SK-N-SH treated with all-trans-retinoic acid at 6 μM for 48 hours (cell line): ENCODE measurements around the gene SCN11A.

Experiments
- ATAC-seq: fragments of 200-7000 bp; cut with Tn5 transposase; 3 replicates; pipeline ENCODE4 v1.9.1; 2020; ENCODE audit warnings: mild to moderate bottlenecking, moderate library complexity
- ARNTL ChIP-seq: fragments of 450-650 bp; formaldehyde crosslinking; IDR thresholded peaks from 2 replicates; pipeline ENCODE4 v1.5.0; 2020; ENCODE audit warnings: low read depth, mild to moderate bottlenecking, moderate library complexity, borderline replicate concordance
- BACH2 ChIP-seq: fragments of 250-450 bp; sonication (Bioruptor Pico); IDR thresholded peaks from 2 replicates; pipeline ENCODE4 v1.9.0; 2021; ENCODE audit warnings: mild to moderate bottlenecking, borderline replicate concordance
- CREB5 ChIP-seq: fragments of 250-450 bp; sonication (Bioruptor Pico); IDR thresholded peaks from 2 replicates; pipeline ENCODE4 v1.5.1; 2020; ENCODE audit warnings: low read depth, mild to moderate bottlenecking, moderate library complexity
- CSDC2 ChIP-seq: fragments of 250-450 bp; sonication (Bioruptor Pico); IDR thresholded peaks from 2 replicates; pipeline ENCODE4 v1.5.0; 2020; ENCODE audit warnings: mild to moderate bottlenecking, moderate library complexity
- GLIS3 ChIP-seq: fragments of 250-450 bp; sonication (Bioruptor Pico); IDR thresholded peaks from 2 replicates; pipeline ENCODE4 v1.5.0; 2020; ENCODE audit warnings: mild to moderate bottlenecking, moderate library complexity
- ISL1 ChIP-seq: fragments of 250-450 bp; sonication (Bioruptor Pico); IDR thresholded peaks from 2 replicates; pipeline ENCODE4 v2.1.2; 2022; ENCODE audit warnings: mild to moderate bottlenecking, moderate library complexity
- OSR1 ChIP-seq: fragments of 250-450 bp; sonication (Bioruptor Pico); IDR thresholded peaks from 2 replicates; pipeline ENCODE4 v1.8.0; 2022; ENCODE audit warnings: moderate library complexity, mild to moderate bottlenecking, inconsistent platforms
- PATZ1 ChIP-seq: fragments of 250-450 bp; sonication (Bioruptor Pico); IDR thresholded peaks from 2 replicates; pipeline ENCODE4 v1.8.0; 2020; ENCODE audit warnings: mild to moderate bottlenecking, moderate library complexity, borderline replicate concordance
- PPARA ChIP-seq: fragments of 250-450 bp; sonication (Bioruptor Pico); IDR thresholded peaks from 2 replicates; pipeline ENCODE4 v1.5.0; 2020; ENCODE audit warnings: mild to moderate bottlenecking, borderline replicate concordance
- RARB ChIP-seq: fragments of 250-450 bp; sonication (Bioruptor Pico); IDR thresholded peaks from 2 replicates; pipeline ENCODE4 v1.8.0; 2021; ENCODE audit warnings: mild to moderate bottlenecking, moderate library complexity
- ZC3H10 ChIP-seq: fragments of 250-450 bp; sonication (Bioruptor Pico); IDR thresholded peaks from 2 replicates; pipeline ENCODE4 v1.5.1; 2021; ENCODE audit warnings: mild to moderate bottlenecking, moderate library complexity
- ZFP3 ChIP-seq: fragments of 250-450 bp; sonication (Bioruptor Pico); IDR thresholded peaks from 2 replicates; pipeline ENCODE4 v1.5.0; 2020; ENCODE audit warnings: mild to moderate bottlenecking, moderate library complexity
- ZFP30 ChIP-seq: fragments of 450-650 bp; formaldehyde crosslinking; IDR thresholded peaks from 2 replicates; pipeline ENCODE4 v1.5.0; 2022; ENCODE audit warnings: mild to moderate bottlenecking, moderate library complexity
- ZNF565 ChIP-seq: fragments of 450-650 bp; formaldehyde crosslinking; conservative IDR thresholded peaks from 2 replicates; pipeline ENCODE4 v1.5.0; 2020; ENCODE audit warnings: low read depth, mild to moderate bottlenecking, moderate library complexity
- ZNF70 ChIP-seq: fragments of 450-650 bp; formaldehyde crosslinking; IDR thresholded peaks from 2 replicates; pipeline ENCODE4 v1.5.0; 2020; ENCODE audit warnings: mild to moderate bottlenecking, moderate library complexity
- ZNF8 ChIP-seq: fragments of 450-650 bp; formaldehyde crosslinking; IDR thresholded peaks from 2 replicates; pipeline ENCODE4 v1.5.0; 2020; ENCODE audit warnings: mild to moderate bottlenecking, moderate library complexity
- TF ChIP-seq, protein P1 (sequence below): fragments of 250-450 bp; sonication (Bioruptor Pico); IDR thresholded peaks from 2 replicates; pipeline ENCODE4 v1.5.0; 2020; ENCODE audit warnings: mild to moderate bottlenecking, moderate library complexity
- TF ChIP-seq, protein P2 (sequence below): fragments of 250-450 bp; sonication (Bioruptor Pico); IDR thresholded peaks from 2 replicates; pipeline ENCODE4 v1.8.0; 2021; ENCODE audit warnings: low read depth, mild to moderate bottlenecking, moderate library complexity, borderline replicate concordance

SCN11A gene

GRCh38 chr3:39053696-39054095 lies 2.0 kb upstream of the SCN11A start (continued):
- TF ChIP-seq RARB (CRISPR knock-in tag) = no peak
- no peak for TF ChIP-seq GLIS3 (CRISPR knock-in tag)
- no peak for TF ChIP-seq OSR1 (CRISPR knock-in tag)
- TF ChIP-seq, protein P1, sequence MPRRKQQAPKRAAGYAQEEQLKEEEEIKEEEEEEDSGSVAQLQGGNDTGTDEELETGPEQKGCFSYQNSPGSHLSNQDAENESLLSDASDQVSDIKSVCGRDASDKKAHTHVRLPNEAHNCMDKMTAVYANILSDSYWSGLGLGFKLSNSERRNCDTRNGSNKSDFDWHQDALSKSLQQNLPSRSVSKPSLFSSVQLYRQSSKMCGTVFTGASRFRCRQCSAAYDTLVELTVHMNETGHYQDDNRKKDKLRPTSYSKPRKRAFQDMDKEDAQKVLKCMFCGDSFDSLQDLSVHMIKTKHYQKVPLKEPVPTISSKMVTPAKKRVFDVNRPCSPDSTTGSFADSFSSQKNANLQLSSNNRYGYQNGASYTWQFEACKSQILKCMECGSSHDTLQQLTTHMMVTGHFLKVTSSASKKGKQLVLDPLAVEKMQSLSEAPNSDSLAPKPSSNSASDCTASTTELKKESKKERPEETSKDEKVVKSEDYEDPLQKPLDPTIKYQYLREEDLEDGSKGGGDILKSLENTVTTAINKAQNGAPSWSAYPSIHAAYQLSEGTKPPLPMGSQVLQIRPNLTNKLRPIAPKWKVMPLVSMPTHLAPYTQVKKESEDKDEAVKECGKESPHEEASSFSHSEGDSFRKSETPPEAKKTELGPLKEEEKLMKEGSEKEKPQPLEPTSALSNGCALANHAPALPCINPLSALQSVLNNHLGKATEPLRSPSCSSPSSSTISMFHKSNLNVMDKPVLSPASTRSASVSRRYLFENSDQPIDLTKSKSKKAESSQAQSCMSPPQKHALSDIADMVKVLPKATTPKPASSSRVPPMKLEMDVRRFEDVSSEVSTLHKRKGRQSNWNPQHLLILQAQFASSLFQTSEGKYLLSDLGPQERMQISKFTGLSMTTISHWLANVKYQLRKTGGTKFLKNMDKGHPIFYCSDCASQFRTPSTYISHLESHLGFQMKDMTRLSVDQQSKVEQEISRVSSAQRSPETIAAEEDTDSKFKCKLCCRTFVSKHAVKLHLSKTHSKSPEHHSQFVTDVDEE (CRISPR knock-in tag) = no peak
- TF ChIP-seq, all 23 proteins: peak for 0

DNA sequence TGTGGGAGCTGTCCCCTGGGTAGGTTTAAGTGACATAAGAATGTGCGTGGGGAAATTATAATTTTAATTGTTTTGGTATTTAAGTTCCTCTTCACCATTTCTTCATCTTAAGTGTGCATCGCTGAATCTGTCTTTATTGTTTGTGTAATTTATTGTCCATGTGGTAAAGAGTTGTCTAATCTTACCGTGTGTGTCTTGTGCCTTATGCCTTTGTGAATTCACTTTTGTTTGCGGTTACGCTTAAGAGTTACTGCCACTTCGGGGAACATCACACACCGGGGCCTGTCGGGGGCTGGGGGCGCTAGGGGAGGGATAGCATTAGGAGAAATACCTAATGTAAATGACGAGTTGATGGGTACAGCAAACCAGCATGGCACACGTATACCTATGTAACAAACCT lies 839 bp upstream of the SCN11A start:
- no peak for TF ChIP-seq GLIS3 (CRISPR knock-in tag)
- TF ChIP-seq CREB5 (CRISPR knock-in tag) = no peak
- no peak for TF ChIP-seq ZNF8 (CRISPR knock-in tag)
- TF ChIP-seq, protein P2, sequence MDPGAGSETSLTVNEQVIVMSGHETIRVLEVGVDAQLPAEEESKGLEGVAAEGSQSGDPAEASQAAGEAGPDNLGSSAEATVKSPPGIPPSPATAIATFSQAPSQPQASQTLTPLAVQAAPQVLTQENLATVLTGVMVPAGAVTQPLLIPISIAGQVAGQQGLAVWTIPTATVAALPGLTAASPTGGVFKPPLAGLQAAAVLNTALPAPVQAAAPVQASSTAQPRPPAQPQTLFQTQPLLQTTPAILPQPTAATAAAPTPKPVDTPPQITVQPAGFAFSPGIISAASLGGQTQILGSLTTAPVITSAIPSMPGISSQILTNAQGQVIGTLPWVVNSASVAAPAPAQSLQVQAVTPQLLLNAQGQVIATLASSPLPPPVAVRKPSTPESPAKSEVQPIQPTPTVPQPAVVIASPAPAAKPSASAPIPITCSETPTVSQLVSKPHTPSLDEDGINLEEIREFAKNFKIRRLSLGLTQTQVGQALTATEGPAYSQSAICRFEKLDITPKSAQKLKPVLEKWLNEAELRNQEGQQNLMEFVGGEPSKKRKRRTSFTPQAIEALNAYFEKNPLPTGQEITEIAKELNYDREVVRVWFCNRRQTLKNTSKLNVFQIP (CRISPR knock-in tag) = no peak
- no peak for TF ChIP-seq BACH2
- TF ChIP-seq, all 23 proteins: peak for 0
- ATAC-seq = peak; percentile 3; the same call in 1 of the 3 replicates

GRCh38 chr3:39050029-39050428 lies 1.7 kb downstream of the SCN11A start:
- ATAC-seq = no peak

More at GRCh38 chr3:39050029-39050428, 1.7 kb downstream of the SCN11A start:
- no peak for TF ChIP-seq PPARA (CRISPR knock-in tag)
- no peak for TF ChIP-seq ZFP3
- TF ChIP-seq GLIS3 (CRISPR knock-in tag) = no peak
- no peak for TF ChIP-seq ISL1 (CRISPR knock-in tag)
- no peak for TF ChIP-seq ZFP30
- no peak for TF ChIP-seq CSDC2 (CRISPR knock-in tag)
- TF ChIP-seq RARB (CRISPR knock-in tag) = no peak
- no peak for TF ChIP-seq PATZ1 (CRISPR knock-in tag)
- TF ChIP-seq, protein P2 (CRISPR knock-in tag) = no peak
- TF ChIP-seq ARNTL (CRISPR knock-in tag) = no peak
- no peak for TF ChIP-seq ZNF8 (CRISPR knock-in tag)
- no peak for TF ChIP-seq ZC3H10 (CRISPR knock-in tag)
- TF ChIP-seq, protein P1 (CRISPR knock-in tag) = no peak
- no peak for TF ChIP-seq CREB5 (CRISPR knock-in tag)
- TF ChIP-seq ZNF565 (CRISPR knock-in tag) = no peak
- TF ChIP-seq ZNF70 = no peak
- TF ChIP-seq BACH2 = no peak
